ENCODE measurements around the gene MGRN1.

- TF ChIP-seq POLR2A (IDR thresholded peaks at IDR 0.05) (no peak), CTCF (IDR thresholded peaks at IDR 0.05) (no peak)
Observed at GRCh38 chr16:4626396-4626795, 1.8 kb downstream of the MGRN1 start.
